Measurements from ENCODE around the gene PNLIPRP3.

PNLIPRP3 gene

DNA sequence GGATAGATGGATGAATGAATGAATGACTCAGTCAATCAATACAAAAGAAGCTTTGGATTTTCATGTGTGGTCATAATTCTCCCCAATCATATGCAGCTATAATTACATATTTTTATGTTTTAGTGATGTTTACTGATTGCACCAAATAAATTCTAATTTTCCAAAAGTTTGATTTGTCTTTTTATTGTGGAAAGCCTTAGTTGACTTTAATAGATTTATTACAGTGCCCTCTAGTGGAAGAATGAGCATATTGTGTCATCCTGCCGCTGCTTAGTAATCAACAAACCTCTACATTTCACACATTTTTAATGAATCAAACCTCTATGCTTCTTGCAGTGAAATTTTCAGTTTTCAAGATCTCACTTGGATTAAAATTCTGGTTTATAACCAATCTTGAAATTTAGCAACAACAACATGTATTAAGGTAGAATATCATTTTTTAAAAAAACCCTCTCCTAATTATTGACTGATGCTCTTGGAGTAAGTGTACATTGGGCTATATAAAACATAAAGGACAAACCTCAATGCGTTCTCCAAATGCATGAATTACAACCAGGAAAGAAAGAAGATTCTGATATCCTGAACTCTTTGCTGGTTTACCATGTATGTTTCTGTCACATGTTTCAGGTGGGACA is 62.5 kb downstream of the PNLIPRP3 start:
- TF ChIP-seq, protein P1, sequence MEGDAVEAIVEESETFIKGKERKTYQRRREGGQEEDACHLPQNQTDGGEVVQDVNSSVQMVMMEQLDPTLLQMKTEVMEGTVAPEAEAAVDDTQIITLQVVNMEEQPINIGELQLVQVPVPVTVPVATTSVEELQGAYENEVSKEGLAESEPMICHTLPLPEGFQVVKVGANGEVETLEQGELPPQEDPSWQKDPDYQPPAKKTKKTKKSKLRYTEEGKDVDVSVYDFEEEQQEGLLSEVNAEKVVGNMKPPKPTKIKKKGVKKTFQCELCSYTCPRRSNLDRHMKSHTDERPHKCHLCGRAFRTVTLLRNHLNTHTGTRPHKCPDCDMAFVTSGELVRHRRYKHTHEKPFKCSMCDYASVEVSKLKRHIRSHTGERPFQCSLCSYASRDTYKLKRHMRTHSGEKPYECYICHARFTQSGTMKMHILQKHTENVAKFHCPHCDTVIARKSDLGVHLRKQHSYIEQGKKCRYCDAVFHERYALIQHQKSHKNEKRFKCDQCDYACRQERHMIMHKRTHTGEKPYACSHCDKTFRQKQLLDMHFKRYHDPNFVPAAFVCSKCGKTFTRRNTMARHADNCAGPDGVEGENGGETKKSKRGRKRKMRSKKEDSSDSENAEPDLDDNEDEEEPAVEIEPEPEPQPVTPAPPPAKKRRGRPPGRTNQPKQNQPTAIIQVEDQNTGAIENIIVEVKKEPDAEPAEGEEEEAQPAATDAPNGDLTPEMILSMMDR (conservative IDR thresholded peaks at IDR 0.05; ENCODE audit: low read depth, low read length) = peak; percentile 76
- no peak overlapping the region for H3K9ac ChIP-seq
- H3K4me2 ChIP-seq = no peak overlapping the region

DNA sequence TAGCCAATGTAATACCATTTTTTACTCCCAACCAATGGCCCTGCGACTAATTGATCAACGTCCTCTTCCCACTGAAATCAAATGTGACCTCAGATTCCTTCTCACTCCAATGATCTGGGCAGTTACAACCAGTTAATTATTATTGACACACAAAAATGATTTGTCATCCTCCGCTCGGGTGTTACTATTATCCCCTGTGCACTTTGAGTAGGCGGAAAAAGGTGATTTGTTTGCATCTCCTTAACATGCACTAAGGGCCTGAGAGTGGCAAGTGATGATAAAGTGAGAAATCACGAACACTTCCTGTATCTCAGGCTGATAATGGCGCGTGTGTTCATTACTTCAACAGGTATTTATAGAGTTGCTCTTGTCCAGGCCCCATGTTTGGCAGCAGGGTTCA is 77.1 kb downstream of the PNLIPRP3 start:
- H3K27me3 ChIP-seq (ENCODE audit: insufficient read depth, low read depth) = no peaks in the 10 kb centered on the region
- H3K4me1 ChIP-seq (ENCODE audit: low read depth, poor library complexity, severe bottlenecking) = no peaks in the 10 kb centered on the region
- no peak overlapping the region for H3K27ac ChIP-seq
- TF ChIP-seq, protein P1 (conservative IDR thresholded peaks at IDR 0.05; ENCODE audit: low read depth, low read length) = no peak
- H3K36me3 ChIP-seq (ENCODE audit: insufficient read depth) = no peaks in the 10 kb centered on the region
- H3K79me2 ChIP-seq (ENCODE audit: insufficient read depth, low read depth) = no peaks in the 10 kb centered on the region
- H3K9ac ChIP-seq = no peak overlapping the region
- no peak overlapping the region for H3K4me3 ChIP-seq (IDR thresholded peaks at IDR 0.05; ENCODE audit: insufficient read depth, low read depth, low read length)
- no peak overlapping the region for H3K4me2 ChIP-seq
- no peaks in the 10 kb centered on the region for H4K20me1 ChIP-seq (ENCODE audit: insufficient read depth)
- no peak overlapping the region for H2AFZ ChIP-seq (ENCODE audit: low read depth)

More for the DNA sequence above, 62.5 kb downstream of the PNLIPRP3 start:
- H3K36me3 ChIP-seq (ENCODE audit: insufficient read depth) = no peaks in the 10 kb centered on the region
- no peaks in the 10 kb centered on the region for H3K27me3 ChIP-seq (ENCODE audit: insufficient read depth, low read depth)
- H3K79me2 ChIP-seq (ENCODE audit: insufficient read depth, low read depth) = no peaks in the 10 kb centered on the region
- no peak overlapping the region for H2AFZ ChIP-seq (ENCODE audit: low read depth)
- no peak overlapping the region for H3K27ac ChIP-seq
- H3K4me1 ChIP-seq (ENCODE audit: low read depth, poor library complexity, severe bottlenecking) = no peaks in the 10 kb centered on the region
- no peak overlapping the region for H3K4me3 ChIP-seq (IDR thresholded peaks at IDR 0.05; ENCODE audit: insufficient read depth, low read depth, low read length)
- no peaks in the 10 kb centered on the region for H4K20me1 ChIP-seq (ENCODE audit: insufficient read depth)

DNA sequence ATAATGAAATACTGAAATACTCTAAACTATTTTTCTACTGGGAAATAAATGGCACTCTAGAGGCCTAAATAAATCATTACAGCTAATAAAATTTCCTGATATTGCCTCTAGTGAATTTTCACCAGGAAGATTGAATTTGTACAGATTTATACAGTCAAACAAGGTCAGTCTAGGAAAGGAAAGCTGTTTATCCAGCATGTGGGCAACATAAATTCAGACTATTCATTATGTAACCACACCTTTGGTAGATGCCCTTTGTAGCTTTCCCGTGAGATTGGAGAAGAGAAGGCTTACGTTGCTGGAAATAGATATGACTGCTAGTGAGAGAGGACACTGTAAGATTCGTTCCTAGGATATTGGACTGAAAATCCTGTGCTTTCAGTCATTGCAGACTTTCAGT is 82.9 kb downstream of the PNLIPRP3 start:
- Histone ChIP-seq H2AFZ (ENCODE audit: low read depth) (no peak overlapping the region), H3K27ac (no peak overlapping the region), H3K27me3 (ENCODE audit: insufficient read depth, low read depth) (no peaks in the 10 kb centered on the region), H3K36me3 (ENCODE audit: insufficient read depth) (no peaks in the 10 kb centered on the region), H3K79me2 (ENCODE audit: insufficient read depth, low read depth) (no peaks in the 10 kb centered on the region), H3K4me1 (ENCODE audit: low read depth, poor library complexity, severe bottlenecking) (no peaks in the 10 kb centered on the region), H3K4me3 (IDR thresholded peaks at IDR 0.05; ENCODE audit: insufficient read depth, low read depth, low read length) (no peak overlapping the region), H3K4me2 (no peak overlapping the region), H3K9ac (no peak overlapping the region), H4K20me1 (ENCODE audit: insufficient read depth) (no peaks in the 10 kb centered on the region)
- TF ChIP-seq, protein P1 (conservative IDR thresholded peaks at IDR 0.05; ENCODE audit: low read depth, low read length) = no peak

DNA sequence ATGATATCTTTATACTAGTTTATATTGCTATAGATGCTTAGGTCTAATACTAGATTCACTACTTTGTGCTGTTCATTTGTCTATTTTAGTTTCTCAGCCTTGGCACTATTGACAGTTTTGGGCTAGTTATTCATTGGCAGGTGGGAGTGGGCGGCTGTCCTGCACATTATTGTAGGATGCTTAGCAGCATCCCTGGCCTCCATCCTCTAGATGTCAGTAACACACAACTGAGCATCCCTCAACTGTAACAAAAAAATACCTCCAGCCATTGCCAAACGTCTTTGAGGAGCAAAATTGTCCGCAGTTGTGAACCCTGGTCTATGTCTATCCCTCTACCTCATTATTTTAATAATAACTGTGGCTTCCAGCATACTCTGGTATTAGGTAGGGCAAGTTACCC is 83.7 kb downstream of the PNLIPRP3 start:
- Histone ChIP-seq H3K4me2 (no peak overlapping the region), H3K36me3 (ENCODE audit: insufficient read depth) (no peaks in the 10 kb centered on the region)
- TF ChIP-seq, protein P1 (conservative IDR thresholded peaks at IDR 0.05; ENCODE audit: low read depth, low read length) = no peak

More for the DNA sequence above, 83.7 kb downstream of the PNLIPRP3 start:
- Histone ChIP-seq H3K27ac (no peak overlapping the region), H3K4me1 (ENCODE audit: low read depth, poor library complexity, severe bottlenecking) (no peaks in the 10 kb centered on the region), H3K9ac (no peak overlapping the region), H3K27me3 (ENCODE audit: insufficient read depth, low read depth) (no peaks in the 10 kb centered on the region), H2AFZ (ENCODE audit: low read depth) (no peak overlapping the region), H4K20me1 (ENCODE audit: insufficient read depth) (no peaks in the 10 kb centered on the region), H3K79me2 (ENCODE audit: insufficient read depth, low read depth) (no peaks in the 10 kb centered on the region), H3K4me3 (IDR thresholded peaks at IDR 0.05; ENCODE audit: insufficient read depth, low read depth, low read length) (no peak overlapping the region)
